Measurements from ENCODE around the gene FKBP5. TPM values are rescaled to one million over a fixed set of nuclear protein-coding genes. Genes with fewer than 3 reads are reported as not detected.

Gene FKBP5
- total RNA-seq, 4 donors from 2014 or later, result 453 to 676 (median 478) TPM

DNA sequence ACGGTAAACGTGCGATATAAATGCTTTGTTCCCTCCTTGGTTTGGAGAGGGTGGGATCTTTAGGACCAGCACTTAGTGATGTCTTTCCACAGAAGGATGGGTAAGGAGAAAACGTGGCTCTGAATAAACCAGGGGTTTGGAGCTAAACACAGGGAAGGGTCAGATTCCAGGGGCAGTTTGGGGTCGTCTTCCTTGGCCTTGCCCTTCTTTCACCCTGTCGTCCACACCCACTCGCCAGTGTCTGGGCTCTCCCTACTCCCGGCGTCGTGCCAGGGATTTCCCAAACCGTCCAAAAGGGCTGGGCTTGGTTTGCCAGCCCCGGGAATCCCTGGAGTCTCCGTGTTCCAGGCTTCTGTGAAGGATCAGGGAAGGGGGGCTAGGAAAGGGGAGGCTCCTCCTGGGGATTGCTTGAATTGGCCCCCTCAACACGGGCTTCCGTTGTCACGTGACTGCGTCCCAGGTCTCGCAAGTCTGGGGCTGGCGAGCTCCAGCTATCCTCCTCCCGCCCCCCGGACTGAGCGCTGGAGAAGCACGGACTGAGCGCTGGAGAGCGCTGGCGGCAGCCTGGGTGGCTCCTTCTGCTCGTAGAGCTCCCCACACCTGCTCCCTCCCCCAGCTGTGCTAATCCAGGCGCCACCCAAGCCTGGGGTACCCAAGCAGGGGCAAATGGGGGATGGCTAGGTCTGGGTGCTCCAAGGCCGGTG is 38.7 kb upstream of the FKBP5 start:
- peak; percentile 54 for ATAC-seq
- peak overlapping the region; percentile 29 to 63 for H3K4me3 ChIP-seq
- WGBS, 2 donors (ENCODE audit: low coverage in 1 of 2), result 10% methylated on average over 5 of the region's 29 CpGs; no CpG with 5 or more reads in 1 of the 2 donors

DNA sequence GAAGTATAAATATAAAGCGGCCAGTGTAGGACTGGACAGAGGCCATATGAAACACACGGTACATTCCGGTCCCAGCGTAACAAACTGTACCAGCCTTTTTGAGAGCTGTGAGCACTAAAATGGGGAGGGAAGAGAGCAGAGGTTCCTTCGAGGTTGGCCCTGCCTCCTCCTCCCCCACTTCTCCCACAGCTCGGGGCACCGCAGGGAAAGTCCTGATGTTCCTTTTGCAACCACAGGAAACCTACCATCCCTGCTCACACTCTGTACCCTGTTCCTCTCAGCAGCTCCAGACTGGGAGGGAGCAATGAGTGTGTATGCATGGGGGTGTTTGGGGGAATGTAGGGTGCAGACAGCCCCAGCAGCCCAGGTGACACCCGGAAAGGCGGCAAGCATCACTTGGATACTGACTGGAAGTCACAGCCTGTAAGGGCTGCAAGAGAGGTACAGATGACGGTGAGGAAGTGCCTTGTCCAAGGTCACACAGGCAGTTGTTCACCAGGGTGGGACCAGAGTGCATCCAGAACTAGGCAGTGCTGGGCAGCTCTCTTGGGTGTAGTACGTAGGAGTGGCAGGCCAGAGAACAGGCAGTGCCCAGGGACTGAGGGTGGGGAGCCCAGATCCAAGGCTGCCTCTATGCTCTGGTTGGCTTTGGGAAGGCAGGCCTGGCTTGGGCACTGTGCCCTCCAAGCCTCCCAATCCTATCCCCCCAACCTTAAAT is 37.2 kb upstream of the FKBP5 start:
- H3K36me3 ChIP-seq, result no peaks in the 10 kb centered on the region
- H3K4me1 ChIP-seq, result peaks cover 46 to 99% (median 77%) of the 10 kb centered on the region in 3 donors
- no peaks in the 10 kb centered on the region for H3K9me3 ChIP-seq
- peak; percentile 94 for TF ChIP-seq EP300 (IDR thresholded peaks at IDR 0.05)
- TF ChIP-seq POLR2AphosphoS5 (IDR thresholded peaks at IDR 0.05), result peak; percentile 96
- TF ChIP-seq POLR2A (IDR thresholded peaks at IDR 0.05), result peak; percentile 44 to 45
- TF ChIP-seq, protein P1, sequence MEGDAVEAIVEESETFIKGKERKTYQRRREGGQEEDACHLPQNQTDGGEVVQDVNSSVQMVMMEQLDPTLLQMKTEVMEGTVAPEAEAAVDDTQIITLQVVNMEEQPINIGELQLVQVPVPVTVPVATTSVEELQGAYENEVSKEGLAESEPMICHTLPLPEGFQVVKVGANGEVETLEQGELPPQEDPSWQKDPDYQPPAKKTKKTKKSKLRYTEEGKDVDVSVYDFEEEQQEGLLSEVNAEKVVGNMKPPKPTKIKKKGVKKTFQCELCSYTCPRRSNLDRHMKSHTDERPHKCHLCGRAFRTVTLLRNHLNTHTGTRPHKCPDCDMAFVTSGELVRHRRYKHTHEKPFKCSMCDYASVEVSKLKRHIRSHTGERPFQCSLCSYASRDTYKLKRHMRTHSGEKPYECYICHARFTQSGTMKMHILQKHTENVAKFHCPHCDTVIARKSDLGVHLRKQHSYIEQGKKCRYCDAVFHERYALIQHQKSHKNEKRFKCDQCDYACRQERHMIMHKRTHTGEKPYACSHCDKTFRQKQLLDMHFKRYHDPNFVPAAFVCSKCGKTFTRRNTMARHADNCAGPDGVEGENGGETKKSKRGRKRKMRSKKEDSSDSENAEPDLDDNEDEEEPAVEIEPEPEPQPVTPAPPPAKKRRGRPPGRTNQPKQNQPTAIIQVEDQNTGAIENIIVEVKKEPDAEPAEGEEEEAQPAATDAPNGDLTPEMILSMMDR (IDR thresholded peaks at IDR 0.05), result peak in 2 of 4 experiments; percentile 35 to 46
- peak overlapping the region; percentile 23 to 63 for H3K4me3 ChIP-seq
- 13 to 35% methylated on average over 8 to 9 of the region's 11 CpGs for WGBS, 2 donors (ENCODE audit: low coverage in 1 of 2)
- H3K27me3 ChIP-seq, result no peaks in the 10 kb centered on the region
- peak; percentile 49 for ATAC-seq
- H3K27ac ChIP-seq, result peak overlapping the region; percentile 89 to 100 (median 96)

More for the DNA sequence above, 38.7 kb upstream of the FKBP5 start:
- H3K9me3 ChIP-seq, result no peaks in the 10 kb centered on the region
- peaks cover 42 to 93% (median 69%) of the 10 kb centered on the region in 3 donors for H3K4me1 ChIP-seq
- H3K36me3 ChIP-seq, result no peaks in the 10 kb centered on the region
- TF ChIP-seq POLR2A (IDR thresholded peaks at IDR 0.05), result peak; percentile 94
- TF ChIP-seq POLR2AphosphoS5 (IDR thresholded peaks at IDR 0.05), result peak; percentile 94
- TF ChIP-seq, protein P1 (IDR thresholded peaks at IDR 0.05), result peak in 1 of 4 experiments; percentile 9
- peak; percentile 11 for TF ChIP-seq EP300 (IDR thresholded peaks at IDR 0.05)
- peak overlapping the region; percentile 89 to 100 (median 96) for H3K27ac ChIP-seq
- no peaks in the 10 kb centered on the region for H3K27me3 ChIP-seq

DNA sequence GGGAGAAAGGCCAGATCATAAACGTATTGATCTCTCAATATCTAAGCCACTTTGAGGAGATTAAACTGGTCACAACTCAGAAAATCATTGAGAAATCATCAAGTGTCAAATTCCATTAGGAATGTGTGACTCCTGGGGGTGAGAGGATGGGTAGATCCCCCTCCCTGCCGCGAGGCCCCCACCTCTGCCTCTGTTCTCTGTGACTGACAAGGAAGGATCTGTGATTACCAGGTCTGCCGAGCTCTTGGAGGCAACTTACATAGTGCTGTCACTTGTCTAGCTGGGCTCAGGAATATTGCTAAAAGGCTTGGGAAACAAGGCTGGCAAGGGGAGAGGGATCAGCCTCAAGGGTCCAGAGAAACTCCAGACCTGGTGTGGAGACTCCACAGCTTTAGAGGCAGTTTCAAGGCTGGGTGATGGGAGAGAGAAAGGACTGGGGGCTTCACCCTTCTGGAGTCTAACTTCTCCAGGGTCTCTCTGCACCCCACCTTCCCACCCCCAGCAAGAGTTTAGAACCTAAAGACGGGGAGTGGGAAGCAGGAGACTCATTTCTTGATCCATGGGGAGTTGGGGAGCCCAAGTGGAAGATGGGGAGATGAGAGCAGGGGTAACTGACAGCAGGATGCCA is 36.5 kb upstream of the FKBP5 start:
- H3K27me3 ChIP-seq, result no peaks in the 10 kb centered on the region
- ATAC-seq, result no peak
- H3K27ac ChIP-seq, result peak overlapping the region; percentile 89 to 100 (median 96)
- TF ChIP-seq, protein P1 (IDR thresholded peaks at IDR 0.05), result no peak
- no peak for TF ChIP-seq EP300 (IDR thresholded peaks at IDR 0.05)
- no peak for TF ChIP-seq POLR2AphosphoS5 (IDR thresholded peaks at IDR 0.05)
- TF ChIP-seq POLR2A (IDR thresholded peaks at IDR 0.05), result no peak
- no peak overlapping the region for H3K4me3 ChIP-seq
- WGBS, 2 donors (ENCODE audit: low coverage in 1 of 2), result 68% methylated on average over 2 of the region's 5 CpGs; no CpG with 5 or more reads in 1 of the 2 donors
- H3K4me1 ChIP-seq, result peaks cover 44 to 99% (median 77%) of the 10 kb centered on the region in 3 donors
- H3K9me3 ChIP-seq, result no peaks in the 10 kb centered on the region
- H3K36me3 ChIP-seq, result no peaks in the 10 kb centered on the region

DNA sequence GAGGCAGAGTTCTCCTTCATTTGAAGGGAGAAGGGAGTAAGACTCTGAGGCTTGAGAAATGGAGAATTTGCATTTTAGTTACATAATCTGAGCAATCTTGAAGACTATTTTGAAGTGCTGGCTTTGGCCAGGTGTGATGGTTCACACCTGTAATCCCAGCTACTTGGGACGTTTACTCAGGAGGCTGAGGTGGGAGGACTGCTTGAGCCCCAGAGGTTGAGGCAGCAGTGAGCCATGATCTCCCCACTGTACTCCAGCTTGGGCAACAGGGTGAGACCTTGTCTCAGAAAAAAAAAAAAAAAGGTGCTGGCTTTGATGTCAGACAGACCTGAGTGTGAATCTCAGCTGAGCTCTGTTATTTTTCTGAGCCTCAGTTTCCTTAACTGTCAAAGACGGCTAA is 35.8 kb upstream of the FKBP5 start:
- Histone ChIP-seq H3K9me3 (no peaks in the 10 kb centered on the region), H3K27me3 (no peaks in the 10 kb centered on the region), H3K4me1 (peaks cover 42 to 99% (median 77%) of the 10 kb centered on the region in 3 donors), H3K27ac (peak overlapping the region; percentile 89 to 100 (median 96)), H3K4me3 (no peak overlapping the region), H3K36me3 (no peaks in the 10 kb centered on the region)
- no peak for ATAC-seq
- no peak for TF ChIP-seq POLR2AphosphoS5 (IDR thresholded peaks at IDR 0.05)
- WGBS, 2 donors (ENCODE audit: low coverage in 1 of 2), result 89% methylated on average over 2 of the region's 2 CpGs; no CpG with 5 or more reads in 1 of the 2 donors

DNA sequence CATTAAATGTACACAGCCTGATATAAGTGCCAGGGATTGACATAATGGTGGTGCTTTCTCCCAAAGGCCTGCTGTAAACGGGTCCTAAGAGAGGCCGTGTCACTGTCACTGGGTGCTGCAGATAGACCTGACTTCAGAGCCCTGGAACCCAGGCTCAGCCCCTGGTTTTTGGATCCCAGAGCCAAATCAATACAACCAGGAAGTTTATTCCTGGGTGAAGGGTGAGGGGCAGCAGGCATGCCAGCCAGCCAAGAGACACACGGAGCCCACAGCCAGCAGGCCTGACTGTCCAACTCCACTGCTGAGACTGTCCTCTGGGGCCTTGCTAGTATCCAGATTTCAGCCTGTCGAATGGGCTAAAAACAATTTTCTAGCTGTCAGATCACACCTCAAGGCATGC is 35.3 kb upstream of the FKBP5 start:
- Histone ChIP-seq H3K4me3 (no peak overlapping the region), H3K36me3 (no peaks in the 10 kb centered on the region), H3K27ac (peak overlapping the region; percentile 89 to 100 (median 96)), H3K9me3 (no peaks in the 10 kb centered on the region), H3K27me3 (no peaks in the 10 kb centered on the region), H3K4me1 (peaks cover 39 to 99% (median 76%) of the 10 kb centered on the region in 3 donors)
- no peak for ATAC-seq
- 60% methylated on average over 1 of the region's 4 CpGs; no CpG with 5 or more reads in 1 of the 2 donors for WGBS, 2 donors (ENCODE audit: low coverage in 1 of 2)
- TF ChIP-seq EP300 (IDR thresholded peaks at IDR 0.05) (no peak), POLR2AphosphoS5 (IDR thresholded peaks at IDR 0.05) (no peak), POLR2A (IDR thresholded peaks at IDR 0.05) (no peak)
- TF ChIP-seq, protein P1 (IDR thresholded peaks at IDR 0.05), result no peak

All from gastroesophageal sphincter (tissue), 4 donors.